ENCODE measurements around the gene ARHGAP10.

The ARHGAP10 gene

GRCh38 chr4:148071009-148071408 lies 339.1 kb downstream of the ARHGAP10 start:
- H3K27me3 ChIP-seq (ENCODE audit: control insufficient read depth, low read length): no peaks in the 10 kb centered on the region
- H3K27ac ChIP-seq (ENCODE audit: low read depth, low read length): no peak overlapping the region
- H3K79me2 ChIP-seq (ENCODE audit: control insufficient read depth, low read length): no peaks in the 10 kb centered on the region
- H3K4me2 ChIP-seq (ENCODE audit: low read length): no peak overlapping the region
- H3K9me3 ChIP-seq (ENCODE audit: control insufficient read depth, insufficient read depth, low read length): 0 out of 2 replicates have a peak, but pooled peaks cover 4% of the 10 kb centered on the region
- H3K9me2 ChIP-seq (replicated peaks; ENCODE audit: control insufficient read depth, low read length): no peaks in the 10 kb centered on the region
- no peaks in the 10 kb centered on the region for H3F3A ChIP-seq (ENCODE audit: control insufficient read depth, insufficient read depth)
- H3K4me3 ChIP-seq (ENCODE audit: low read length): no peak overlapping the region
- TF ChIP-seq EZH2phosphoT487 (IDR thresholded peaks at IDR 0.05; ENCODE audit: borderline replicate concordance, low read length) (no peak), CTCF (IDR thresholded peaks at IDR 0.05; ENCODE audit: low read depth, low read length, poor library complexity, severe bottlenecking) (no peak)
- H4K20me1 ChIP-seq (ENCODE audit: control insufficient read depth, insufficient read depth, low read depth, low read length): no peaks in the 10 kb centered on the region
- no peaks in the 10 kb centered on the region for H3K36me3 ChIP-seq (ENCODE audit: control insufficient read depth, low read length)
- no peaks in the 10 kb centered on the region for H3K4me1 ChIP-seq (ENCODE audit: control insufficient read depth, low read length)

GRCh38 chr4:148072789-148073188 lies 340.9 kb downstream of the ARHGAP10 start:
- H3K4me3 ChIP-seq (ENCODE audit: low read length): no peak overlapping the region
- 0 out of 2 replicates have a peak, but pooled peaks cover 4% of the 10 kb centered on the region for H3K9me3 ChIP-seq (ENCODE audit: control insufficient read depth, insufficient read depth, low read length)
- H3K79me2 ChIP-seq (ENCODE audit: control insufficient read depth, low read length): no peaks in the 10 kb centered on the region
- H3K27ac ChIP-seq (ENCODE audit: low read depth, low read length): no peak overlapping the region
- no peak for TF ChIP-seq EZH2phosphoT487 (IDR thresholded peaks at IDR 0.05; ENCODE audit: borderline replicate concordance, low read length)
- no peak for TF ChIP-seq CTCF (IDR thresholded peaks at IDR 0.05; ENCODE audit: low read depth, low read length, poor library complexity, severe bottlenecking)
- no peaks in the 10 kb centered on the region for H3K4me1 ChIP-seq (ENCODE audit: control insufficient read depth, low read length)
- H3F3A ChIP-seq (ENCODE audit: control insufficient read depth, insufficient read depth): no peaks in the 10 kb centered on the region
- H3K36me3 ChIP-seq (ENCODE audit: control insufficient read depth, low read length): no peaks in the 10 kb centered on the region
- H3K27me3 ChIP-seq (ENCODE audit: control insufficient read depth, low read length): no peaks in the 10 kb centered on the region
- H3K4me2 ChIP-seq (ENCODE audit: low read length): no peak overlapping the region
- no peaks in the 10 kb centered on the region for H4K20me1 ChIP-seq (ENCODE audit: control insufficient read depth, insufficient read depth, low read depth, low read length)
- no peaks in the 10 kb centered on the region for H3K9me2 ChIP-seq (replicated peaks; ENCODE audit: control insufficient read depth, low read length)

- H4K20me1 ChIP-seq (ENCODE audit: control insufficient read depth, insufficient read depth, low read depth, low read length): no peaks in the 10 kb centered on the region
- H3K27me3 ChIP-seq (ENCODE audit: control insufficient read depth, low read length): no peaks in the 10 kb centered on the region
- no peaks in the 10 kb centered on the region for H3K36me3 ChIP-seq (ENCODE audit: control insufficient read depth, low read length)
- no peak overlapping the region for H3K4me2 ChIP-seq (ENCODE audit: low read length)
- H3F3A ChIP-seq (ENCODE audit: control insufficient read depth, insufficient read depth): no peaks in the 10 kb centered on the region
- H3K9me2 ChIP-seq (replicated peaks; ENCODE audit: control insufficient read depth, low read length): no peaks in the 10 kb centered on the region
- no peak overlapping the region for H3K4me3 ChIP-seq (ENCODE audit: low read length)
- H3K27ac ChIP-seq (ENCODE audit: low read depth, low read length): no peak overlapping the region
- no peak for TF ChIP-seq EZH2phosphoT487 (IDR thresholded peaks at IDR 0.05; ENCODE audit: borderline replicate concordance, low read length)
- TF ChIP-seq CTCF (IDR thresholded peaks at IDR 0.05; ENCODE audit: low read depth, low read length, poor library complexity, severe bottlenecking): no peak
- H3K9me3 ChIP-seq (ENCODE audit: control insufficient read depth, insufficient read depth, low read length): 0 out of 2 replicates have a peak, but pooled peaks cover 4% of the 10 kb centered on the region
- no peaks in the 10 kb centered on the region for H3K79me2 ChIP-seq (ENCODE audit: control insufficient read depth, low read length)
- no peaks in the 10 kb centered on the region for H3K4me1 ChIP-seq (ENCODE audit: control insufficient read depth, low read length)
Measured at GRCh38 chr4:148073349-148073748, 341.5 kb downstream of the ARHGAP10 start.
